Spleen (tissue), 7 donors: ENCODE results near the gene MIA2.

Experiments
- POLR2A ChIP-seq, 3 donors: fragments of 450-650 bp; IDR thresholded peaks; one replicate each; pipeline ENCODE4 v1.5.1; 2017; ENCODE audit warnings: antibody characterized with exemption in 3 of 3, mild to moderate bottlenecking in 1 of 3
- TF ChIP-seq, protein P1 (sequence below), 11 experiments: fragments of 200-600 bp in 7 of 11; fragments of 450-650 bp in 4 of 11; sonication (generic) in 4 of 11; IDR thresholded peaks in 8 of 11; conservative IDR thresholded peaks in 3 of 11; 1 replicate in 7 of 11; 2 replicates in 4 of 11; pipeline versions ENCODE4 v1.4.0 to v1.8.0; 2016 to 2021; ENCODE audit warnings: antibody characterized with exemption in 11 of 11, inconsistent platforms in 4 of 11, mild to moderate bottlenecking in 1 of 11
- donor health status: DM: no; HTN: no; CAD: no; lungs with moderate emphysema.
- donor health status: DM: no; HTN: no; CAD: no.
- donor health status: DM: no; HTN: no; CAD: no.

GRCh38 chr14:39218171-39218769 is 15.4 kb upstream of the MIA2 start:
- TF ChIP-seq, protein P1, sequence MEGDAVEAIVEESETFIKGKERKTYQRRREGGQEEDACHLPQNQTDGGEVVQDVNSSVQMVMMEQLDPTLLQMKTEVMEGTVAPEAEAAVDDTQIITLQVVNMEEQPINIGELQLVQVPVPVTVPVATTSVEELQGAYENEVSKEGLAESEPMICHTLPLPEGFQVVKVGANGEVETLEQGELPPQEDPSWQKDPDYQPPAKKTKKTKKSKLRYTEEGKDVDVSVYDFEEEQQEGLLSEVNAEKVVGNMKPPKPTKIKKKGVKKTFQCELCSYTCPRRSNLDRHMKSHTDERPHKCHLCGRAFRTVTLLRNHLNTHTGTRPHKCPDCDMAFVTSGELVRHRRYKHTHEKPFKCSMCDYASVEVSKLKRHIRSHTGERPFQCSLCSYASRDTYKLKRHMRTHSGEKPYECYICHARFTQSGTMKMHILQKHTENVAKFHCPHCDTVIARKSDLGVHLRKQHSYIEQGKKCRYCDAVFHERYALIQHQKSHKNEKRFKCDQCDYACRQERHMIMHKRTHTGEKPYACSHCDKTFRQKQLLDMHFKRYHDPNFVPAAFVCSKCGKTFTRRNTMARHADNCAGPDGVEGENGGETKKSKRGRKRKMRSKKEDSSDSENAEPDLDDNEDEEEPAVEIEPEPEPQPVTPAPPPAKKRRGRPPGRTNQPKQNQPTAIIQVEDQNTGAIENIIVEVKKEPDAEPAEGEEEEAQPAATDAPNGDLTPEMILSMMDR (IDR thresholded peaks at IDR 0.05 in 8 of 11, conservative IDR thresholded peaks at IDR 0.05 in 3 of 11) = no peak
- TF ChIP-seq POLR2A (IDR thresholded peaks at IDR 0.05) = no peak
